Inflammatory macrophage (primary cell): ENCODE data around the gene TREH.
A peak's percentile ranks its signal among the peaks of the same experiment; 100 is the strongest.

Experiments used
- DNase-seq, 2 donors: peaks; one replicate each; pipeline ENCODE4 v3.0.0-alpha.2; 2020 to 2022

The TREH gene

DNA sequence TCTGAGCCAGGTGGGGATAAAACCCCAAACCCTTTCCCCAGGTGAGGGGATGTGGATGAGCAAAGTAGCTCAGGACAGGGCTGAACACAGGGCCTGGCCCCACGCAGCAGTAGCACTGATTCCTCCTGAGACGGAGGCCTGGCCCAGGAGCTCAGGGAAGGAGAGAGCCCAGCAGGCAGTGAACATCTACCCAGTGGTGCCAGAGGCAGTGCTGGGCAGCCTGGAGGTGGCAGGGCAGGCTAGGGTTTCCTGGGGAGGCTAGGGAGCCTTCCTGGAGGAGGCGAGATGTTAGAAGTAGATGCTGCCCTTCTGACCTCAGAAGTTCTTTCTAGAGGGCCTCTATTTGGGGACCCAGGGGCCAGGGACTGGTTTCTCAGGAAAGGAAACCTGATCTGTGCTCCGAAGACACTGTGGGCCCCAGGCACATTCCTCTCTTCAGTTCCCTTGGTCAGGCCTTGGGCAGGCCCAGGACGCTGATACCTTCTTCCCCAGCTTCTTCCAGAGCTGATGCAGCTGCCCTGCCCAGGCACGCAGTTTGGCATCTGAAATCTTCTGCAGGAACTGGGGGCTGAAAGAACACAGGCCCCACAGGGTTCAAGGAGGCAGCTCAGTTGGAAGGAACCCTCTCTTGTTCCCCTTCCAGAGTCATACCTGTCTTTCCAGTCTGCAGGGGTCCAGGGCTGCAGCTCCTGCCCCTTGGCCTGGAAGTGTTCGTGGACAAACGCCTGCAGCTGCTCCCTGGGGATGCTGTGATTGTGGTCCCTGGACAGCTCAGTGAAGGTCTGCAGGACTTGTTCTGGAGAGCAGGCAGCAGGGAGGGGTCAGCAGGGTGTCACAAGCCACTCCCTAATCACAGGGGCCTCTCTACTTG lies 16.8 kb downstream of the TREH start:
- no peak for DNase-seq

- no peak for DNase-seq
These were observed 17.8 kb downstream of the TREH start for GRCh38 chr11:118661425-118662301.

DNA sequence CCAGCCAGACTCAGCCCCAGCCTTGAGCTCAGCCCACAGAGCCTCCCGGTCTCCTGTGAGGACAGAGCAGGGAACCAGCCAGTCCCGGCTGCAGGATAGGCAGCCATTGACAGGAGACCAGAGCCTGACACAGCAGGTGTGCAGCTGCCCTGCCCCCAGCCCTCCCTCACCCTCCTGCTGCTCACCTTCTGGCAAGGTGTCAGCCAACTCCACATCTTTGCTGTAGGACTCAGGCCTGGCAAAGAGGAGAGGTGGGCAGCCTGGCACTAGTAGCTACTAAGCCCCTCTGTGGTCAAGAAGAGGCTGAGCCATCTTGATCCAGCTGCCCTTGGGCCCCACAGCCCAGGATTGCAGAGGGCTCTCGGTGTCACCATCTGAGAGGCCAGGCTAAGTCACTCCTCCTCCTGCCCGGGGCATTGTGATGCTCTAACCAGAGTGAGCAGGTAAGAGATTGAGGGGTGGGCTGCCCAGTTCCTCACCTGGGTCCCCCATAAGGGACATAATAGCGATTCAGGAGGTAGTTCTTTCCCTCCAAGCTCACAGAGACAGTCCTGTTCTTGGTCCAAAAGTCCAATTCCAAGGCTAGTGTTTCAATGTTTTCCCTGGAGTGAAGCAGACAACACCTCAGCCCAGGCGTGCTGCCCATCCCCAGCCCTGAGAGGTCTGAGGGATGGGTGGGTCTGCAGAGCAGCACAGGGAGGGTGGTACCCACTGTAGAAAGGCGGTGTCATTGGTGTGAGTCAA lies 18.6 kb downstream of the TREH start:
- DNase-seq, result no peak

- DNase-seq, result no peak
These were observed 19.3 kb downstream of the TREH start for GRCh38 chr11:118659953-118660680.

GRCh38 chr11:118659314-118659952 lies 20.0 kb downstream of the TREH start:
- DNase-seq, result peak; percentile 73 to 77

GRCh38 chr11:118658429-118659313 lies 20.8 kb downstream of the TREH start:
- DNase-seq, result no peak

DNA sequence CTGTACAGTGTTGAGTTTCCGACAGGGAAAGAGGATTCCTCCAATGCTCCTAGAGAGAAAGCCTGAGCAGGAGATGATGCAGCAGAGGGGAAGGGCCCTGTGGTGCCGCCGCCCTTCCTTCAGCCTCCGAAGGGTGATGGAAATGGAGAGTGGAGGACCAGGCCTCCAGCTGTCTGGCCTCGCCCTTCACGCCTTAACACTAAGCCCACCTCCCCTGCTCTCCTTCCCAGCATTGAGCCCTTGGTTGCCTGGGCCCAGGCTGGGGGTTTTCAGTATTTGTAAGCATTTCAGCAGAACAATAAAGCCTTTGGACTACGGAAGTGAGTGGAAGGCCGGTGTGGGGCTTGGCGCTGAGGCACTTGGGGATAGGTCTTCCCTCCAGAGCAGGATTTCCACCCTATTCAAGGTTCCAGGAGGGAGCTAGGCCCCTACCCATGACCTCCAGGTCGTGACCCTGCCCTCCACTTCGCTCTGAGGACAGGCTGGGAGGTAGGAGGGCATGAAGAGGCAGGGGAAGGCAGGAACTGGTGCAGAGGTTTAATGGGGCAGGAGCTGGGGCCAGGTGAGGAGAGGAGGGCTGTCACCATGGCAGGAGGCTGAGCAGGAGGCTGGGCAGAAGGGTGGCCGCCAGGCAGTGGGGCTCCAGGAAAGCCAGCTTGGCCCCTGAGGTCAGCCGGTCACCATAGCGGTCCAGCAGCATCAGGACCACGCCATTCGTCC lies 21.6 kb downstream of the TREH start:
- no peak for DNase-seq

DNA sequence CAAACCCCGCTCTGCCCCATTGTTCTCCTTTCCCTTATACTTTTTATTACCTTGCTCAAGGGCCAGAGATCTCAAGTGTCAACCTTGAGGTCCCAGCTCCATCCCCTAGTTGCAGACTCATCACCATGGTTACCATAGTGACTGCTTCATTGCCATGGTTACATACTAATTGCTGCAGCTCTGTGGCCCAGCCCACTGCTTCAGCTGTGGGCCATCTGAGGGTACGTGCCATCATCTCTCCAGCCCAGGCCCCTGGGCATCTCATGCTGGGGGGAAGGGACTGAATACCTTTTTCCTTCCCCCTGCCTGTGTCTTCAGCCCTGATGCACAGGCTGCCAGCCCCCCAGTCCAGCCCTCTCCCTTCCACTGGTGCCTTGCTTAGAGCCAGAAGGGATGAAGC lies 22.2 kb downstream of the TREH start:
- no peak for DNase-seq

DNA sequence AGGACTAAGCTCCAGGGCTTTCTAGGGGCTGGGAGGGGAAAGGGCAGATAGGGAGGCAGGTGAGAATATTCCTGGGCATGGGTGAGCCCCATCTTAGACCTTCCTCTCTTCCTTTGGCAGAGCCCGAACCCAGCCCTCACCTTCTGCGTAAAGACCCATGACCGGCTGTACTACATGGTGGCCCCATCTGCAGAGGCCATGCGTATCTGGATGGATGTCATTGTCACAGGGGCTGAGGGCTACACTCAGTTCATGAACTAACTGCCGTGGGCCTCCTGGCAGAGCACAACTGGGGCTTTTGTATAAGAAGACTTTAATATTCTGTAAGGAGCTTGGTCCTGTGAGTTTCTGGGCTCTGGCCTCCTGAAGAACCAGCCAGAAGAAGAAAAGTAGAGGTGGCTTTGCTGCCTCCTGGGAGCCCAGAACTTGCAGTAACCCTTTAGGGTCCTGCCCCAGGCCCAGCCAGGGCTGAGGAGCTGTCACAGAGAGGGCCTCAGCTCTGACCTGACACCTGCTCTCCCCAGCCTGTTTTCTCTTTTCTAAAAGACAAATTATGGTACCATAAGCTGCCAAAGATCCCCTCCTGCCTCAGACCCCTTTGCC lies 22.8 kb downstream of the TREH start:
- DNase-seq, result no peak

GRCh38 chr11:118655486-118656190 lies 23.8 kb downstream of the TREH start:
- no peak for DNase-seq

GRCh38 chr11:118653684-118654390 lies 25.6 kb downstream of the TREH start:
- no peak for DNase-seq

DNA sequence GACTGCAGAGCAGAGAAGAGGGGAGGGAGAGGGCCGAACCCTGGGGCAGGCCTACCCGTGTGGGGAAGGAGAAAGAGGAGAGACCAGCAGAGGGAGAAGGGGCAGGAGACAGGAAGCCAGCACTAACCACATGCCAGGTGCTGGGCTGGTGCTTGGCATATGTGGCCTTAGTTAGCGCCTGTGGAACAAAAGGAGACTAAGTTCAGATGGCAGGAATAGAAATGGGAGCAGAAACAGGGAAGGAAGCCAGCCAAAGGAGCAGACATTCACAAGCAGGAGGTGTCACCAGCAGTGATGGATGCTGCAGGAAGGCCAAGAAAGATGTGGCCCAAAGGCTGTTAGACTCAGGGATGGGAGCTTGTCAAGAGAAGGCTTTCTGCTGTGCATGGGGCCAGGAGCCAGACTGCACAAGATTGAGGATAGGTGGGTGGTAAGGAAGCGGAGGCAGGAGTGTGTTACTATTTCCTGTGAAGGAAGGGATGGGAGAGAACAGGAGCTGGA lies 26.7 kb downstream of the TREH start:
- DNase-seq, result no peak

DNA sequence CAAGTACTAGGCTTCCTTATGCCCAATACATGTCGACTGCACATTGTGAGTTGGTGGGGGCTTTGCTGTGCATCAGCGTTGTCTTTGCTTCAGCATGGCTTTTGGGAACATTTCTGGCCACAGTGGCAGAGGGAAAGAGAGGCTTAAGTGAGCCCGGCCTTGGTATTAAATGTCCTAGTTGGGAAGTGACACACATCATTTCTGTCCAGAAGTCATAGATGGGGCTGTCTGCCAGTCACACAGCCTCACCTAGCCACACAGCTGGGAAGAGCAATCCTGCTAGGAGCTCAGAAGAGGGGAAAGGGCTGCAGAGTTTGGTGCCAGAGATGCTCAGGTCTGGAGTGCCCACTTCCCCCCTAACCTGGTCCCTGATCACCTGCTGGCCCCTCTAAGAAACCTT lies 27.6 kb downstream of the TREH start:
- no peak for DNase-seq

DNA sequence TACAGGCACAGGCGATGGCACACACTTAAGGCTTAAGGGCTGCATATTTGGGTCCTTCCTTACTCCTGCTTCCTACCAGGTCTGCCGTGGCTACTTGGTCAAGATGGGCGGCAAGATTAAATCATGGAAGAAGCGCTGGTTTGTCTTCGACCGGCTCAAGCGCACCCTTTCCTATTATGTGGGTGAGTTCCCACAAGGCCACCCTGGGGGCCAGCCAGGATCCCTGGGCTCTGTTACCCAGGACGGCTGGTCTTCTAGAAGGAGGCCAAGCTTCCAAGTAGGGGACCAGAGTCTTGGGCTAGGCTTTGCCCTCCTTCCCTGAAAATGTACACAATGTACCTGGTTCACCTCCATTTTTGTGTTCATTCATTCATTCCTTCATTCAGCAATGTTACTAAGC lies 29.1 kb downstream of the TREH start:
- DNase-seq, result no peak

GRCh38 chr11:118649941-118650340 lies 29.5 kb downstream of the TREH start:
- no peak for DNase-seq

DNA sequence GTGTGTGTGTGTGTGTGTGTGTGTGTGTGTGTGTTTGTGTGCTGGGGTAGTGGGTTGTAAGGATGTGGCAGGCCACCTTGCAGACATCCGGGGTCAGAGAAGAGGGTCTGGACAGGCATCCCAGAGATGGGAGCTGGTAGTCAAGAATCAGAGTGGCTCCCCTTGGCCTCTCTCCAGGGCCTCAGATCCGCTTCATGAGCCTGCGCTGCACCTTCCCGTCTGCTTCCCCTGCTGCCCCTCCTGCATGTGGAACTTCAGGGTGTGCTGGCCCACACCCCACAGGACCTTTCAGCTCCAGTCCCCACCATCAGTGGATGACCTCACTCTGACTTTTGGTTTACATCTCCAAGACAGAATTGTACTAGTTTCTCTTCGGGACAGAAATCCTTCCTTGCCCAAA lies 31.2 kb downstream of the TREH start:
- no peak for DNase-seq

DNA sequence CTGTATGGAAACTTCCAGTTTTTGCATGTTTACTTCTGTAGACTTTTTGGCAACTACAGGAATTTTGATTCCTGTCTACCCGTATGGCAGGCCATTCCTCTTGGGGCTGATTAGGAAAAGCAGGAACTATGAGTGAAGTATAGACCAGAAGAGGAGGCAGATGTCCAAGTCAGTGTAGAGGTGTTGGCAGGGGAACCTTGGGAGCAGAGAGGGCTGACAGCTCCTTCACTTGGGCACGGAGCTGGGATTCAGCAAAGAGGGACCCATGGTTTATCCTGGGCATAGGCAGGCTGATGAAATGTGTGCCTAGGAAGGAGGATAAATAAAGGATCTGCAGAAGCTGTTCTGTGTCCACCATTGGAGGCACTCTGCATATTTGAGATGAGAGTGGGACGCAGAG lies 33.1 kb downstream of the TREH start:
- DNase-seq, result no peak
